ENCODE measurements around the gene ENOPH1.
"Not testable (repeated sequence)": the region's sequence is repeated elsewhere in the genome, so short reads cannot be mapped to it uniquely, and the experiment has no call there.

Gene ENOPH1

GRCh38 chr4:82430193-82430963, at the start of gene ENOPH1, which contains the start of gene HNRNPDL:
ENOPH1 (plus strand) TSS chr4:82430590; CDS start chr4:82430830, 240 bp downstream.
HNRNPDL (minus strand) TSS chr4:82430462; CDS start chr4:82429690, 772 bp downstream.
- peak; percentile 97 for DNase-seq

- DNase-seq: no peak
Measured at GRCh38 chr4:82380831-82381230, 49.6 kb upstream of the ENOPH1 start.

- DNase-seq: no peak
Measured at GRCh38 chr4:82381235-82381634, 49.2 kb upstream of the ENOPH1 start.

GRCh38 chr4:82381661-82382296, 48.6 kb upstream of the ENOPH1 start:
- no peak for DNase-seq

DNA sequence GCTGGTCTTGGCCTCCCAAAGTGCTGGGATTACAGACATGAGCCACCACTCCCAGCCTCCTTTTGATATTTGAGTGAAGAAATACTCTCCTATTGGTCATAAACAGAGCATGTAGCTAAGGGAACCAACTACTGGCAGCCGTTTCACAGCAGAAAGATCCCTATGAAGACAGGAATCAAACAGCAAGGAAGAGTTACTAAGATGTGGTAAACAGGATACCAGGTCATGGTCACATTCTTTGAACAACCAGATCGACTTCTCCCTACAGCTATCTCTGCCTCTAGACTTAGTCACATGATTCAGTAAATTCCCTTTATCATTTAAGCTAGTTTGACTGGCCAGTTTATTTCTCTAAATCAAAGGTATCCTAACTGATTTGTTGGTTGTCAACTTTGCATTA, 47.6 kb upstream of the ENOPH1 start:
- DNase-seq: no peak

DNA sequence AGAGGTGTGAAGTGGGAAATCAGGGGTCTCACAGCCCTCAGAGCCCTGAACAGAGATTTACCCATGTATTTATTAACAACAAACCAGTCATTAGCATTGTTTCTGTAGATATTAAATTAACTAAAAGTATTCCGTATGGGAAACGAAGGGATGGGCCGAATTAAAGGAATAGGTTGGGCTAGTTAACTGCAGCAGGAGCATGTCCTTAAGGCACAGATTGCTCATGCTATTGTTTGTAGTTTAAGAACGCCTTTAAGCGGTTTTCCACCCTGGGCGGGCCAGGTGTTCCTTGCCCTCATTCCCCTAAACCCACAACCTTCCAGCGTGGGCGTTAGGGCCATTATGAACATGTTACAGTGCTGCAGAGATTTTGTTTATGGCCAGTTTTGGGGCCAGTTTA, 44.1 kb upstream of the ENOPH1 start:
- not testable (repeated sequence) for DNase-seq

DNA sequence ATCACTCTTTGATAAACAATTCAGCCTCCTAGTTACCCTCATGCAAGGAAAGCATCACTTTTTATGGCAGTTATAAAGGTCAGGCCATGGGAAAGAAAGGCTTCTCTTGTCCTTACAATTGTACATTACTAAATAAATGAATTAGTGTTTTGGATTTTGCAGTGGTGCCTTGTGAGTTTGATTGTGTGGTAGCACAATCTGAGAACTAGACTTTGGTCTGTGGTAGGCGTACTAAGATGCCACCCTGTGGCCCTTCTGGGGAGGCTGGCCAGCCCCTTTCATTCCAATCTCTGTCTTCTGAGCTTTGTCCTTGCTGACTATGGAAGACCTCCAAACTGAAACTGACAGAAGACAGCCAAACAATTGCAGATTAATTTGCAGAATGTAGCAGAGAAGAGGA, 42.0 kb upstream of the ENOPH1 start:
- DNase-seq: no peak

- not testable (repeated sequence) for DNase-seq
Measured at GRCh38 chr4:82390061-82390460, 40.3 kb upstream of the ENOPH1 start.

DNA sequence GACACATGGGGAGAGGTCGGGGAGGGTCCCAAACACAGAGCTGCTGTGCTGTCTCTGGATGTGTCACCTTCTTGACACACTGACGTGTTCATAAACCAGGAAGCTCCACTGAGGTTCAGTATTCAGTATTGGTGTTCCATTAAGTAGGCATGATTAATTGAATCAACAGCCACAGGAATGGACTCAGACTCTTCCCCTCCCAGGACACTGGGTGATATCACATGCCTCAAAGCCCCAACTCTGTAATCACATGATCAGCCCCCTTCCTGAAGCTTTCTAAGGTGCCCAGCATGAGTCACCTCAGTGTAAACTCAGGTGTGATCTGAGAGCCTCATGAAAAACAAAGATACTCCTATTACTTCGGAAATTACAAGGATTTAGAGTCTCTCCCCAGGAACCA, 35.5 kb upstream of the ENOPH1 start:
- no peak for DNase-seq

- DNase-seq: peak; percentile 38
Measured at GRCh38 chr4:82397527-82397926, 32.9 kb upstream of the ENOPH1 start.

- no peak for DNase-seq
Measured at GRCh38 chr4:82398263-82398662, 32.1 kb upstream of the ENOPH1 start.

- DNase-seq: no peak
Measured at GRCh38 chr4:82401600-82401999, 28.8 kb upstream of the ENOPH1 start.

DNA sequence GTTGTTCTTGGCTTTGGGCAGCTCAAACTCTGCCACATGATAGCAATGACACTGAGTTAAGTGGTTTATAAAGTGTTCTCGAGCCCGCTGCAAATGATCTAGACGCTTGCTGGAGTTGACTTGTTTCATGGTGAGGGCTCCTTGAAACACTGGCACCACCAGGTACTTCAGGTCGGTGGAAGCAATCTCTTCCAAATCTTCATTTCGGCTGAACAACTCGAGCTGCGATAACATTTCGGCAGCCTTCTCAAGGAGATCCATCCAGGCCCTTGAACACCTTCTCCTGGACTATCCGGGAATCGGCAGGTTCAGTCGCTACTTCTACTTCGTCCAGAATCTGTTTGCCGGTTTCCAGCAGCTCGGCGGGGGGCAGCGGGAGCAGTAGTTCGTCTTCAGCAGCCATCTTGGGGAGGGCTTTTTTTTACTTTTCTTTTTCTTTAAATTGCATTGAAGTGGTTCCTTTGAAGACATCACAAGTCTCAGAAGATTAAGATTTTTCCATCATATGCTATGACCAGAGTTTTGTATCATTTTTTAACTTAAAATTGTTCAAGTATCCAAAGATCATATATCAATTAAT, 28.1 kb upstream of the ENOPH1 start:
- DNase-seq: no peak

DNA sequence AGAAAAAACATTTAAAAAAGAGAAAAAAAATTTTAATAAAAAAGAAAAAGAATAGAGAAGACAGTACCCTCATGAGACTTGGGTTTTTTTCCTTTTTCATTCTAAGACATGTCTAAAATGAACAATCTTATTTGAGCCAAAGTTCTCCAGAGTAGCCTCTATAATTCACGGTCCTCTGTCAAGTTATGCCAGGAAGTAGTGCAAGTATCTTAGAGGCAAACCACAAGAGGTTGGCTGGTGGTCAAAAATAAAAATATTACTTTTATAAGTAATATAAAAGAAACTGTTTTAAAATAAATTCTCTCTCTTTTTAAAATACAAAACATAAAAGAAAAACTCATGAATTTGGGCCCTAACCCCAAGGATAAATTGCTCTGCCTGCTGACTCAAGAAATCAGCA, 26.7 kb upstream of the ENOPH1 start:
- no peak for DNase-seq

DNA sequence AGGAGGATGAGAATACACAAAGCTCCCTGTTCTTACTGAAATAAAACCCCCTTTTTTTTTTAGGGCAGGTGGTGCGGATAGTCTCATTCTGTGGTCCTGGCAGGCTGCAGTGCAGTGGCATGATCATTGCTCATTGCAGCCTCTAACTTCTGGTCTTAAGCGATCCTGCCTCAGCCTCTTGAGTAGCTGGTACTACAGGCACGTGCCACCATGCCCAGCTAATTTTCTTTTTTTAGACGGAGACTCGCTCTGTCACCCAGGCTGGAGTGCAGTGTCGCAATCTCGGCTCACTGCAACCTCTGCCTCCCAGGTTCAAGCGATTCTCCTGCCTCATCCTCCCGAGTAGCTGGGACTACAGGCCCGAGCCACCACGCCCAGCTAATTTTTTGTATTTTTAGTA, 15.3 kb upstream of the ENOPH1 start:
- not testable (repeated sequence) for DNase-seq

DNA sequence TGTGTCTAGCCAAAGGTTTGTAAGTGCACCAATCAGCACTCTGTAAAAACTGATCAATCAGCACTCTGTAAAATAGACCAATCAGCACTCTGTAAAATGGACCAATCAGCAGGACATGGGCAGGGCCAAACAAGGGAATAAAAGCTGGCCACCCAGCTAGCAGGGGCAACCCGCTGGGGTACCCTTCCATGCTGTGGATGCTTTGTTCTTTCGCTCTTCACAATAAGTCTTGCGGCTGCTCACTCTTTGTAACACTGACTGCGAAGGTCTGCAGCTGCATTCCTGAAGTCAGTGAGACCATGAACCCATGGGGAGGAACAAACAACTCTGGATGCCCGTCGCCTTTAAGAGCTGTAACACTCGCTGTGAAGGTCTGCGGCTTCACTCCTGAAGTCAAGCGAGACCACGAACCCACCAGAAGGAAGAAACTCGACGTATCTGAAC, 14.4 kb upstream of the ENOPH1 start:
- no peak for DNase-seq

DNA sequence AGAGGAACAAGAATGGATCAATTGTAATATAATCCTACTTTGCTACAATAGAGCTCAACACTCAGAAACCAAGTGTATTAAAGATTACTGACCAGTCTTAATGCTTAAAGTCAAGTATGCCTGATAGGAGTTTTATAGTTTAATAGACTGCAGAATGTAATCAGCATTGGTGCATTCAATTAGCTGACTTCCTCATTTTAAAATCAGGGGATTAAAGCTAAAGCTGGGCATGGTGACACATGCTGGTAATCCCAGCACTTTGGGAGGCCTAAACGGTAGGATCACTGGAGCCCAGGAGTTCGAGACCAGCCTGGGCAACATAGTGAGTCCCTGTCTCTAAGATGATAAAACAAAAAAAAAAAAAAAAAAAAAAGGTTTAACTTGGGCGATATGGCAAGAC, 10.9 kb upstream of the ENOPH1 start:
- DNase-seq: peak; percentile 18

DNA sequence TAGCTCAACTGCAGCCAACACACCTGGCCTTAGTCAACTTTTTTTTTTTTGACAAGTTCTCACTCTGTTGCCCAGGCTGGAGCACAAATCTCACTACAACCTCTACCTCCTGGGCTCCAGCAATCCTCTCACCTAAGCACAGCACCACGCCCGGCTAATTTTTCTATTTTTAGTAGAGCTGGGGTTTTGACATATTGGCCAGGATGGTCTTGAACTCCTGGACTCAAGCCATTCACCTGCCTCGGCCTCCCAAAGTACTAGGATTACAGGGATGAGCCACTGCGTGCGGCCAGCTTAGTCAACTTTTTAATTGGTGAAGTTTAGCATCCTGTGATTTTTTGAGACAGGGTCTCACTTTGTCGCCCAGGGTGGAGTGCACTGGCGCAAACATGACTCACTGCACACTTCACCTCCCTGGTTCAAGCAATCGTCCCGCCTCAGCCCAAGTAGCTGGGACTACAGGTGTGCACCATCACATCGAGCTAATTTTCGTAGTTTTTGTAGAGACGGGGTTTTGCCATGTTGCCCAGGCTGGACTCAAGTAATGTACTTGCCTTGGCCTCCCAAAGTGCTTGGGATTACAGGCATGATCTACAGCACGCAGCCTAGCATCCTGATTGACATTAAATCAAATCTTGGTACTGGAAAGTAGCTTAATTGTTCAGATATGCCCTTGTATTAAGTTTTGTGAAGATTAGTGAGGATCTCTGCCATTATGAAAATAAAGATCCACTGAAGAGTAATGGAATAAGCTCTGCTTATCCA, 8.4 kb upstream of the ENOPH1 start:
- DNase-seq: peak; percentile 27

GRCh38 chr4:82422616-82423015, 7.8 kb upstream of the ENOPH1 start:
- DNase-seq: peak; percentile 19

DNA sequence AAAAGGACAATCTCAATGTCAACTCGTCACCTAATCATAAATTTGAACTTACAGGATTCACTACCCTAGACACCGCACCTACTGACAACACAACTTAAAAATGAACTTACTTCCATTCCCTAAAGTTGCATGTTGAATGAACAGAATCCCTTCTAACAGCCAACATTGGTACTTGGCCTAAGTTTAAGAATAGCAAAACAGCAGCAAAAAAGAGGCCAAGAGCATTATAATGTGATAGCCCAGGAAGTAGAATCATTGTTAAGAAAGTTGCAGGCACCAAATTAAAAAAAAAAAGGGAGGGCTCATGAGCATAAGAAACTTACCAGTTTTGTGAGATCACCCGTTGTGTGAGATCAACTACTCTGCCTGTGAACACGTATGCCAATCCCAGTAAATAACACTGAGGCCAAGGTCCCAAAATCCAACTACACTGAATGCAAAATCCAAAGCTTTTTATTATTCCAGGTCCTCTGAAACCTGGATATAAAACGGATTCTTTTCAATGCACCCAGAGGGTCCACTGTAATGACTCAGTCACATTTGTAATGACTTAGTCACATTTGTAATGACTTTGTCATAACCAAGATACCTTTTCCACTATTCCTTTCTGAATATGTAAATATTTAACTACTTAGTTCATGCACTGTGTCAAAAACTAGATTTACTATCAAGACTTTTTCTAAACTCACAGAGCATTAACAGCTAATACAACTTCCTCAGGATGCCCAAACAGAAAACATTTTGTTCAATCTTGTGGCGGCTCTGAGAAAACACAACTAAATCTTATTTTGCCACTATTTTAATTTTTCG, 6.9 kb upstream of the ENOPH1 start:
- DNase-seq: peak; percentile 13

- DNase-seq: no peak
Measured at GRCh38 chr4:82425478-82425877, 4.9 kb upstream of the ENOPH1 start.

DNA sequence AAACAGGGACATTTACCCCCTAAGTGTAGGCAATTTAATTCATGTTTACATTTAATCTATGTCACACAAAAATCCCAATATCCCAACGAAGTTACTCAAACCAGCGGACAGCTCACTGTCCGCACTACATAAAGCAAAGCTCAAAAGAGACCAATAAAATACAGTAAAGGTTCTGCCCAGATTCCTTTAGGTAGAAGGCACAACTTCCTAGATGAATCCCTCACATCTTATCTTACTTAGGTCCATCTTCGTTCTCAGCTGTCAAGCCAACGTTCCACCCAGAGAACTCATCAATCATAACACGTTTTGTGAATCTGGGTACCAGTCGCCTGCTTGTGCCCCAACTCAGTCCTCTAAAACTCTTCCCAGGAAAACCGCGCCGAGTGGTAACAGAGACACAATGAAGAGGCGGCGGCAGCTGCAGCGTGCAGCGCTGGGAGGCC, 1.8 kb upstream of the ENOPH1 start:
- no peak for DNase-seq

Measured in hematopoietic multipotent progenitor cell treated with erythropoietin and hydrocortisone succinate and interleukin-3 and kit ligand, for 6 days (in vitro differentiated cells).